HG02884 (cell line): ENCODE measurements around the gene SND1.
"Not testable (repeated sequence)": the region's sequence is repeated elsewhere in the genome, so short reads cannot be mapped to it uniquely, and the experiment has no call there.

Experiments used
- ATAC-seq: cut with Tn5 transposase; IDR thresholded peaks from one replicate; pipeline ENCODE4 v1.9.1; 2021; ENCODE audit warnings: mild to moderate bottlenecking, moderate library complexity; ENCODE audit not compliant: unreplicated experiment

Gene SND1

DNA sequence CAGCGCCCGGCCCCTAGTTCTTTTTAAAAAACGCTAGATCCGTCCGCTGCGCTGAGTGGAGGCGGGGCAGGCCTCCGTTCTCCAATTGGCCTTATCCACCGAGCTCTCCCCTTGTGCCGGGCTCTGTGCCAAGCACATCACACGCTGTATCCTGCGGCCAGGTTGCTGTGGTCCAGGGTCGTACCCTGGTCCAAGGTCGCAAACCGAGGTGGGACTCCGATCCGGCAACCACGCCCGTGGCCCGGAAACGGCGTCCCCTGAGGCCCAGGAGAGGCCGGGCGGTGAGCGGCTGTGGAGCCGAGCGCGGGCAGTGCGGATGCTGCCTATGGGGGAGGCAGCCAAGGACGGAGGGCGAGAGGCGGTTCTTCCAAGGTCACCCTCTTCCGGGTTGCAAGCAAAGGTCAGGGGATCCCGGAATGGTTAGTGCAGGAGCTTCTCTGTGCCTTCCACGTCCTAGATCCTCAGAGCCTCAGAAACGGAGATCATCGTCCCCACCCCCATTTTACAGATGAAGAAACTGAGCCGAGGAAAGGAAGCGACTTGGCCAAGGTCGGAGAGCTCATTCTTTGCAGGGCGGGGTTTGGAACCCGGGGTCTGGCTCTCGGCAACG is 451.6 kb downstream of the SND1 start:
- ATAC-seq: no peak

DNA sequence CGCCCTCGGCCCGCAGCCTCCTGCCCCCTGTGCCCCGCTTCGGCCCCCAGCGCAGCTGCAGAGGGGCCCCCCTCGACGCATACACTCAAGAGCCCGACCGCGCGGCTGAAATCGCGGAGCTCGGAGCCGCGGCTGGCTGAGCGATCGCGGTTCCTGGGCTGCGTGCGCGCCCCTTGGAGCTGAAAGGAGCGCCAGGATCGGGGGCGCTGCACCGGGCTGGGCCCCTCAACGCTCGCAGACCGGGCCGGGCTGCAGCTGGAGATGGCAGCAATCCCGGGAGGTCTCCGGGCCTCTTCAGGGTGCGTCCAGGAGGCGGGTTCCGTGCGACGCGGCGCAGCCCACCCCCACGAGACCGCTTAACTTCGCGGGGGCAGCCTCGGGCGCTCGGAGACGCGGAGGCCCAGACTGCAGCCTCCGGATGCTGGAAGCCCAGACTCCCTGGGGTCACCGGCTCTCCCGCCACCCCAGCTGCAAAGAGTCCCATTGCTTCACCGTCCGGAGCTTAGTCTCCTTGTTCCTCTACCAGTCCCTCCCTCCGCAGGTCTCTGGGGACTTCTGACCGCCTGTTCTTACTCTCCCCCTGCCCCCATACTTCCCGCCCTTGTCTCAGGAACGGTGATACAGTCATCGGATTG is 452.2 kb downstream of the SND1 start:
- ATAC-seq: no peak

DNA sequence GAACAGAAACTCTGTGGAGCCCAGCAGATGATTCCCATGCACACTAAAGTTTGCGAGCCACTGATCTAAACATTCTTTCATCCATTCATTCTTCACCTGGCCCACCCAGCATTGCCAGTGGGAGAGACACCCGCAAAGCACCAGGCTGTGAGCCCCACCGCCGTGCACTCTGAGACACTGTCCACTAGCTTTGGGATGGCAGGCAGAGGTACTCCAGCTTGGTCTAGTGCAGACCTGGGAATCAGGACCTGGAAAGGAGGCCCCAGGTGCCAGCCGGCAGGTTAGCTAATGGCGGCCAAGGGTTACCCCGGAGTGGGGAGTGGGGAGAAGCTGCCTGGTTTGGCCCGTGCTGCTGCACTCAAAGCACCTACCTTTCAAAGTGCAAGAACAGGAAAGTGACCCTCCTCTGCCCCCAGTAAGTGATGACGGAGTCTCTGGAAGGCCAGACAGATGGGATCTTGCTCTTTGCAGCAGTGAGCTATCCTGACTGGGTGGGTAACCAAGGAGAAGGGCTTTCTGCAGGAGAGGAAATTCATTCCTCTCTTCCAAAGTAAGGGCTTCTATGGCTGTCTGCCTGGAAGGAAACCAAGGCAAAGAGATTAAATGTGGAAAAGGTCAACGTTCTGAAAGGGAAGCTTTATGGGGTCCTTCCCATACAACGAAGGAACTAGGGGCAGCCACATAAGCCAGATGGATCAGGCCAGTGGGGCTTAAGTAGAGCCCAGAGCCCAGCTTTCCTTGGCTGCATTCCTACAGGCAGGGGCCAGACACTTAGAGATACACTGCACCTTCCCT is 453.4 kb downstream of the SND1 start:
- ATAC-seq: no peak

DNA sequence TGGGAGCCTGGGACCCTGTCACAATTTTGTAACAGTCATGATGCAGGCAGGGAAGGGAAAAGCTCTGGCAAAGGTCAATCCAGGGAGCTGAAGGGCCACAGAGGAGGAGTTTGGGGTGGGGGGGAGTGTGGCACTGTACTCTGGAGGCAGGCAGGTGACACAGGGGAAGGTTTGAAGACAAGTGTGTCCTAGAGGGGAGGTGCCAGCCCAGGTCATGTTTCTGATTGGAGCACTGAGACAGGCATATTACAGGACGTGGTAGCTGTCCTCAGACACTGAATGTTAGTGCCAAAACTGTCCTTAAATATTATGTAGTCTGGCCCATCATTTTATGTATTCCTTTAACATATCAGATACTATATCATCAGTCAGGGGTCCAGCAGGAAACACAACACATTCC is 454.8 kb downstream of the SND1 start:
- ATAC-seq: no peak

DNA sequence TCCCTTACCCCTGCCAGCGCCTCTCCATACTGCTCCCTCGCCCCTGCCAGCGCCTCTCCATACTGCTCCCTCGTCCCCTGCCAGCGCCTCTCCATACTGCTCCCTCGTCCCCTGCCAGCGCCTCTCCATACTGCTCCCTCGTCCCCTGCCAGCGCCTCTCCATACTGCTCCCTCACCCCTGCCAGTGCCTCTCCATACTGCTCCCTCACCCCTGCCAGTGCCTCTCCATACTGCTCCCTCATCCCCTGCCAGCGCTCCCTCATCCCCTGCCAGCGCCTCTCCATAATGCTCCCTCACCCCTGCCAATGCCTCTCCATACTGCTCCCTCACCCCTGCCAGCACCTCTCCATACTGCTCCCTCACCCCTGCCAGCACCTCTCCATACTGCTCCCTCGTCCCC is 455.5 kb downstream of the SND1 start:
- not testable (repeated sequence) for ATAC-seq

DNA sequence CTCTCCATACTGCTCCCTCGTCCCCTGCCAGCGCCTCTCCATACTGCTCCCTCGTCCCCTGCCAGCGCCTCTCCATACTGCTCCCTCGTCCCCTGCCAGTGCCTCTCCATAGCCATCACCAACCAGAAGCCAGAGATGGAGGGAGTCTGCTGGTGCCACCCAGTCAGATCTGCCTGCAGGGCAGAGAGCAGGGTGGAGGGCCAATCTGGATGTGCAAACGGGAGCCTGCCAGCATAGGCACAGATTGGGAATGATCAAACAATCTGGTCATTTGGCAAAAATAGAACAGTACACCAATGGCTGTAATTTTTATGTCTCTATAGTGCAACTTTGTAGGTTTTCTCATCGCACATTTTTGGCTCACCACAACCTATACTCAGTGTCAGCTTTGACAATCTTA is 456.1 kb downstream of the SND1 start:
- ATAC-seq: no peak

DNA sequence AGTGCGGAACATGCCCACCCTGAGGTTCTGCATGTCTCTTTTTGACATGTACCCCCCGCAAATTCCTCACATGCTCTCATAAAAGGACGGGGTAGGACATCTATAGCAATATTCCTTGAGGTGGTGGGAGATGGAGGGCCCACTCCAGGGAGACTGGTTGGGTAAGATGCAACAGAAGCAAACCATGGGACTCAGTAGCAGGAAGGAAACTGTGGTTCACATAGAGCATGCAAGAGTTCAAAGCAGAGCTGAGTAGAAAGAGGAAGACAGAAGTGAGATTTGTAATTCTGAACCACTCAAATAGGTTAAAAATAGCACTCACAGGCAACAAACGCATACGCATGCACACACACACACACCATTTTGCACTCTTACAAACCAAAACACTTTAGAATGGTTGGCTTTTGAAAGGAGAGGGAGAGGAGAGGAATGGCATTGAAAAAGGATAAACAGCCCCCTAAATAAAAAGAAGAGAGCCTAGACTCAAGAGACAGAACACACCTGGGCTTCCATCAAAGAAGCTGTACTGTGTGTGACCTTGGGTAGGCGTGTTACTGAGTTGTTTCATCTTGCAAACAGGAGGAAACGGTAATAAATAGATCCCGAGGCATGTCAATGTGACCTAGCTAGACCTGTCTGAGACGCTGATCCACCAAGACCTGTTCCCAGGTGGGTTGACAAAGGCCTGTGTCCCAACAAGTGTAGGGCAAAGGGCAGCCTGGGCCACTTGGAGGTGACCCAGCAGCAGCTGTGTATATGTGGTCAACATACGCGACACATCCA is 456.8 kb downstream of the SND1 start:
- ATAC-seq: peak; percentile 85

DNA sequence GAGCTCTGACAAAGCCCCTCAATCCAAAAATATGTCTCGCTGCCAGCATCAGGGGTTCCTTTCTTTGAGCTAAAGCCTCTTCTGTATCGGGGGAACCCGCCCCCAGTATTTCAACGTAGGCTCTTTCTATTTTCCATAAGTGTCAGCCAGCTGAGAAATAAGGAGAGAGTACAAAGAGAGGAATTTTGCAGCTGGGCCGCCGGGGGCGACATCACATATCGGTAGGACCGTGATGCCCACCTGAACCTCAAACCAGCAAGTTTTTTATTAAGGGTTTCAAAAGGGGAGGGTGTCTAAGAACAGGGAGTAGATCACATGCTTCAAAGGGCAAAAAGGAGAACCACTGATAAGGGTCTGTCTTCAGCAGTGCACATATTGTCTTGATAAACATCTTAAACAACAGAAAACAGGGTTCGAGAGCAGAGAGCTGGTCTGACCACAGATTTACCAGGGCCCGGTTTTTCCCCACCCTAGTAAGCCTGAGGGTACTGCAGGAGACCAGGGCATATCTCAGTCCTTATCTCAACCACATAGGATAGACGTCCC is 457.5 kb downstream of the SND1 start:
- ATAC-seq: not testable (repeated sequence)

DNA sequence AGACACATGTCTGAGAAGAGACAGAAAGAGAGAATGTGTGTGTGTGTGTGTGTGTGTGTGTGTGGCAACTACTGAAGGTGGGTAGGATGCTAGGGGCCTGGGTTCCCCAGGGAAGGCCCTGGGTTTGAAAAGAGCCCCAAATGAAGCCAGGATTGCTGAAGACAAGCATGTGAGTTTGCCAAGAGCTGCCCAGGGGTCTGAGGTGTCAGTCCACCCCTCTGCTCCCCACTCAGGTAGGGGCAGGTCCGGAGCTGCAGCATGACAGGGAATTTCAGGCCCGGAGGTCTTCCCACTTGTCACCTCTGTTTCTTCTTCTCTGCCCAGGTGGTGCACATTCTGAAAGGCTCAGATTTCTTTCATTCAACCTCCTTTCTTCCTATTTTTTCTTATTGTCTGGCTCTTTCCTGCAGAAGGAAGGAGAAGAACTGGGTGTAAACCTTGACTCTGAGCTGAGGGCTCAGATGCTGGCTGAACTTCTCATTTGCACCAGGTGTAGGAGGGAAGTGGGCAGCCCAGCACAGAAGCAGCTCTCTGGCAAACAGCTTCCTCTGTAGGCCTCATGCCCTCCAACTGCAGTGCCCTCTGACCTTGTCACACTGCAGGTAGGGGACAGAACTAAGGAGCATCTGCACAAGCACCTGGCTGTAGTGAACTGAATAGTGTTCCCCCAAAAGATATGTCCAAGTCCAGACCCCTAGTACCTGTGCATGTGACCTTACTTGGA is 458.8 kb downstream of the SND1 start:
- ATAC-seq: no peak

DNA sequence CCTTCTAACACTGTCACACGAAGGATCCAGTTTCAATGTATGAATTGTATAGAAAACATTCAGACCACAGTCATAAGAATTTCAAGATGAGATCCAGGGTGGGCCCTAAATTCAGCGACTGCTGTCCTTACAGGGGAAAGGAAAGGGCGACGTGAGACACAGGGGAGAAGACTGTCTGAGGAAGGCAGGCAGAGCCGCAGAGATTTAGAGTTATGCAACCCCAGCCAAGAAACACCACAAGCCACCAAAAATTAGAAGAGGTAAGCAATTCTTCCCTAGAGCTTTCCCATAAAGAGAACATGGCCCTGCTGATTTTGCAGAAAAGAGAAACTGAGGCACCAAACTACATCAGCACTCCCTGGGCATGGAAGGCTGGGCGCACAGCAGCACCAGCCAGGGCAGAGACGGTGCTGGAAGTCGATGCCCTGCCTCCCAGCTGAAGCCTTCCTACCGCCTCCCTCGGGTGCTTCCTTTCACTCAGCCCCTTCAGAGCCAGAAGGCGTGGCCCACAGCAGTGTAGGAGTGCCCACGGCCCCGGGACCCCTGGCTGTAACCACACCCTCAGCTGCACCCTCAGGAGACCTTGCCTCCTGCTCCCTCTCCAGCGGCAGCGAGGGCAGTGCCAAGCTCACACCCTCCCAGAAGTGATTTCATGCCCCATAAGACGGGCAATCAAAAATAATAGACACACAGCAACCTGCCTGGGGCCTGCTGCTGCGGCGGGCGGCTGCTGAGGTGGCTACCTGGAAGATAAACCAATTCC is 460.2 kb downstream of the SND1 start:
- no peak for ATAC-seq

DNA sequence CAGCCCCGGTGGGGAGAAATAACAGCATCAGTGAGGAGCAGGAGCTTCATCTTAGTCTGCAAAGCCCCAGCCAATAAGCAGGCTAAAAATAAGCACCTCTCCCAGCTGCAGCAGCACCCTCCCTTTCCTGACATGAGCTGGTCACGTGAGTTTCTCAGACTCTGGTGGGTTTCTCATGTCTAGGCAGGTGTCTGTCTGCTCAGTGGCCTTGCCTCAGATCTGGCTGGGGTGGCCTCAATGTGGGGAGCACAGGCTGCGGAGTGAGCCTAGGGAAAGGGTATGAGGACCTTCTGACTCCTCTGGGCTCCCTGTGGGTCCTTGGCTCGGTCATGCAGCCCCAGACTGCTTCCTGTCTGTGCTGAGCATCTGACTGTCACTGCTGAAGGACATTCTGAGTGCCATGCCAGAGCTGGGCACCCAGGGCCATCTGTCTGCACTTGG is 460.8 kb downstream of the SND1 start:
- no peak for ATAC-seq

DNA sequence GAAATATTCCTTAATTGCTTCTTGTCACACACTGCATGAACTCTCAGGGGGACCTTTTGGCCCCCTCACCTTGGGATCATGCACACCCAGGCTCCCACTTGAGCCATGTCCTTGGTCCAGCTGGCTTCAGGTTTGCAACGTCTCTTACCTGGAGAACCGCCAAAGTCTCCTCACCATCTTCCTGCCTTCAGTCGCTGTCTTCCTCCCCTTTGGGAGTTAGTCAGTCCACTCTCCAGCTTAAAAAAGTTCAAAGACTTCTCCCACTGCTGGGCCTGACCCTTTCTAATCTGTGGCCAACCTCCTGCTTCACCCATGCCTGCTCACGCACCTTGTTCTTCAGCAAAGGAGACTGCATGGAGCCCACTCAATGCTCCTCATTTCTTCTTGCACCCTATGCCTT is 461.8 kb downstream of the SND1 start:
- ATAC-seq: no peak

DNA sequence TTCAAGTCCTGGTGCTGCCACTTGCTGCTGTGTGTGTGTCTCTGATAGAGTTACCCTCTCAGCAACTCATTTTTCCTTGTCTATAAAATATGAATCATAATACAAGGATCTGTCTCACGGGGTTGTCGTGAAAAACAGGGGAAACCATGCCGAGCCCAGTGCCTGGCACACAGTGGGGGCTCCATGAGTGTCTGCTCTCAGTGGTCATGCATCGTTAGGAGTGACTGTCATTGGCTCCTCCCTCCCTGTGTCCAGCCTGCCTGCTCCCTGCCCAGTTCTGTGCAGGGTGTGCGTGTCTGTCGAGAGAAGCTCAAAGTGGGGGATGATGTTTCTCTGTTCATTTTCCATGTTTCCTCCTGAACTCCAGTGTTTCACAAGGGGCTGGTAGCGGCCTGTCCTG is 462.8 kb downstream of the SND1 start:
- ATAC-seq: no peak

DNA sequence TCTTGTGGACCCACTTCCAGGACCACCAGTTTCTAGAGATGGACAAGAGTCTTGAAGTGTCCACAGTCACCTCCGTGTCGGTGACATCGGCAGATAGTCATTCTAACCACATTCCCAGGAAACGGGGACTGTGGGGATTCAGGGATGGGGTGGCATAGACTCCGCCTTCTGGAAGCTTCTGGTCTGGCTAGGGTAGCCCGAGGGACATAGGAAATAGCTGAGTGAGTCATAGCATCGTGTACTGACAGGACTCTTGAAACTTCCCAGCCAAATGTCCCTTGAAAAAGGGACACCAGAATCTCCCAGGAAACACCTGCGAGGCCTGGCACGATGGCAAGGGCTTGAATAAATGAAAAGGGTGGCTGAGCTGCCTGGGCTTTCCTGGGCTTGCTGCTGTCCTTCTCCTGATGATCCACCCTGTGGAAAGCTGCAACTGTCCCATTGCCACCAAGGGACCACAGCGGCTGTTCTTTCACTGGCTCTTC is 463.4 kb downstream of the SND1 start:
- no peak for ATAC-seq

DNA sequence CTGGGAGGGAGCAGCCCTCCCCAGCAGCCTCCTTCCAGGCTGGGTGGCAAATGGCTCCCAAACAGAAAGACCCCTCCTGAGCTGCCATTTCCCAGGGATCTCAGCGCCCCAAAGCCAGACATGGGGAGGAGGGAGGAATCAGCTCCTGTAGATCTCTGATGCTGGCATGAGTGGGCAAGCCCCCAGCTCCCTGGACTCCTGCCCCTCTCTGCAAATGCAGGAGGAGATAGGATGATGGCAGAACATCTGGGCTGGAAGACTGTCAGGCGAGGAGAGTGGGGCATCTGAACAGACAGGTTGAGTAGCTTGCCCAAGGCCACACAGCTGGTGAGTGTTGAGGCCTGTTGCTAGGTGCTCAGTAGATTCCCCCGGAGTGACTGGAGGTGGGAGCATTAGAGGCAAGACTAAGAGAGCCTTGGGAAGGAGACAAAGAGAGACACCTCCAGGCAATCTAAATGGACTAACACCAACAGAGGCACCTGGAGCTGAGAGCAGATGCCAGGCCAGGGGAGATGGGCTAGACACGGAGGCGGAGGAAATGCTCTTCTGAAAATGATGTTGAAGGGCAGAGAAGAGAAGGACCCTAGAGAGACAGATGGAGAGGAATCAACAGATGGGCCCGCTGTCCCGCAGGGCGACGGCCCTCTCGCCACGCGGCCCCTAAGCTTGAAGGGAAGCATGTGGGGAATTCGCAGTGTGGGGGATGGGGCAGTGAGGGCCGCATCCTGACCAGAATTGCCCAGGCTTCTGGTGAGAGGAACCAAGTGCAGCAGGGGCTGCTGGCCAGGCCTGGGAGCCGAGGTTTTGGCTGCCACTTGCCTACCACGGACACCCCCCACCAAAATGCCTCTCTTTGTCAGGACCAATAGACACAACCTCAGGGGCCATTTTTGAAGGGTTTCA is 464.1 kb downstream of the SND1 start:
- ATAC-seq: no peak

DNA sequence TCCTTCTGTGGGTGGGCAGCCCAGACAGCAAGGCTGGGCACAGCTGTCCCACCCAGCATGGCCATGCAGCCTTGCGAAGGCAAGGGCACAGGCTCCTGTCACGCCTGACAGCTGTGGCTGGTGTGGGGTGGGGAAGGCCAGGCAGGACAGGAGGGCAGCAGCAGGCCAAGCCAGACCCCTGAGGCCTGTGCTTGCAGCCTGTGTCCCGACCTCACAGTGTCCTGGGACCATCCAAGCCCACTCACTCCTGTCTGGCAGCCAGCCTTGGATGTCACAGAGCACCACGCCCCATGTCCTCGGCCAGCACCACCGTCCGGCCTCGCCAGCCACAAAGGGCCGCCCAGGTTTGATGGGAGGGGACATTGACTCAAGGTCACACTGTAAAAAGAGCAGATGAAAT is 464.7 kb downstream of the SND1 start:
- no peak for ATAC-seq

DNA sequence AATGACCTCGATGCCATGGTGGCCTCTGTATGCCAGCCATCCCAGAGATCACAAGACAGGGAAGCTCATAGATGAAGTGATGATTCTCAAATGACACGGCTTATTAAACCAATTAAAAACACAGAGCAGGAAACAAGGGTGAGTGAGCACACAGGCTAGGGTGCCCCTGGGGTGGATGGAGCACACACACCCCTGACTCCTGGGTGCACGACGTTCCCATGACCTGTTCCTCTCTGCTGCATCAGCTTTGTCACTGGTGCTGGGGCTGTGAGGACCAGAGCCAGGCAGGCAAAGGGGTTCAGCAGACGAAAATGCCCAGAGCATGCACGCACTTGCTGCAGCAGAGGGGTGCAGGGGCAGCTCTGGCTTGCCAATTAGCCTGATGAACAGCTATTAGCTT is 465.7 kb downstream of the SND1 start:
- ATAC-seq: no peak

DNA sequence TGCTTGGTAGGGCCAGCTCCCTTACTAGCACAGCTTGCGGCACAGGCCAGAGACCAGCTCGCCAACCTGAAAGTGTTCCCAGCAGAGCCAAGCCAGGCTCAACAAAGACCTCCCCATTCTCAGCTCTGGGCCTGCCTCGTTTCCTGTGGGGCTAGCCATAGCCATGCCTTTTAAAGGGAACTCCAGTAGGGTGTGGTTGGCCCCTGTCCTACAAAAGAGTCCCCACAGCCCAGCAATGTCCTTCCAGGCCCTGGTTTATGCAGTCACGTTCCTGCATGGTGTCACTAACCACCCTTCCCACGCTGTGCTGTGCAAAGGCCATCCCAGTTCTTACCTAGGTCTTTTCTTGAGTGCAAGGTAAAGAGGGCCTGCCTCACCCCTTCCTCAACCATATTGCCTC is 467.0 kb downstream of the SND1 start:
- no peak for ATAC-seq

DNA sequence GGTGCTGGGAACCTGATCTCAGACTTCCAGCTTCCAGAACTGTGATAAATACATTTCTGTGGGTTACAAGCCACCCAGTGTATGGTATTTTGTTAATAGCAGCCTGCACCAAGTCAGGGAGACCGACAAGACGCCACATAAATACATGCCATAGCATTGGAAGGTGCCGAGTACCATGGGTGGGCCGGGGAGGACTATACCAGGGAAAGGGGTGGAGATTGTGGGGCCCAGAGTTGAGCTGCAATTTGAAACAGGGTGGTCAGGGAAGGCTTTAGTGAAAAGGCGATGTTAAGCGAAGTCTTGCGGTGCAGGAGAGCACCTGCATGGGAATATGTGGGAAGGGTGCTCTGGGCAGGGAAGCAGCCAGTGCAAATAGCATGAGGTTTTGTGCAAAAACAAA is 468.1 kb downstream of the SND1 start:
- ATAC-seq: no peak
